Colonic mucosa (tissue), 4 donors: ENCODE results near the gene LEKR1. TPM values are rescaled to one million over a fixed set of nuclear protein-coding genes. Genes with fewer than 3 reads are reported as not detected.

Experiments used
- DNase-seq: peaks from one replicate; pipeline ENCODE4 v3.0.0-alpha.2; 2020
- H3K27ac ChIP-seq: fragments of 200-600 bp; one replicate; pipeline ENCODE4 v1.8.0; 2021
- H3K27me3 ChIP-seq: fragments of 200-600 bp; one replicate; pipeline ENCODE4 v1.8.0; 2021
- H3K36me3 ChIP-seq: fragments of 200-600 bp; one replicate; pipeline ENCODE4 v1.8.0; 2021
- H3K4me1 ChIP-seq: fragments of 200-600 bp; one replicate; pipeline ENCODE4 v1.8.0; 2021; ENCODE audit warnings: mild to moderate bottlenecking
- H3K4me3 ChIP-seq: fragments of 200-600 bp; one replicate; pipeline ENCODE4 v1.8.0; 2021
- H3K9ac ChIP-seq, 2 donors: one replicate each; pipeline ENCODE4 v1.7.0; 2013; ENCODE audit warnings: control low read depth in 2 of 2, low read depth in 2 of 2, low read length in 2 of 2
- H3K9me3 ChIP-seq: fragments of 200-600 bp; one replicate; pipeline ENCODE4 v1.8.0; 2021
- intact Hi-C: fragments of 100-400 bp; cut with DNase I; formaldehyde crosslinking; loops from one replicate; pipeline ENCODE4 v1.14.1; 2022
- total RNA-seq, 2 donors: library from RNA; stranded (reverse); fragmentation: NEBNext Ultra II Directional in 1 of 2; extraction: Animal tissue kit (Norgen Biotek cat#: 25700) in 1 of 2; gene quantifications; one replicate each; pipeline ENCODE4 v1.2.1, GENCODE V29; 2021
- TF ChIP-seq, protein P1 (sequence below): fragments of 200-600 bp; IDR thresholded peaks from one replicate; pipeline ENCODE4 v1.8.0; 2022; ENCODE audit warnings: antibody characterized with exemption, mild to moderate bottlenecking
- donor health status: healthy.
- donor health status: DM: no; HTN: no; CAD: no.
- donor health status: DM: no; HTN: no; CAD: no.

The LEKR1 gene
- total RNA-seq, 2 donors from 2014 or later: 1.6 to 2.0 TPM

DNA sequence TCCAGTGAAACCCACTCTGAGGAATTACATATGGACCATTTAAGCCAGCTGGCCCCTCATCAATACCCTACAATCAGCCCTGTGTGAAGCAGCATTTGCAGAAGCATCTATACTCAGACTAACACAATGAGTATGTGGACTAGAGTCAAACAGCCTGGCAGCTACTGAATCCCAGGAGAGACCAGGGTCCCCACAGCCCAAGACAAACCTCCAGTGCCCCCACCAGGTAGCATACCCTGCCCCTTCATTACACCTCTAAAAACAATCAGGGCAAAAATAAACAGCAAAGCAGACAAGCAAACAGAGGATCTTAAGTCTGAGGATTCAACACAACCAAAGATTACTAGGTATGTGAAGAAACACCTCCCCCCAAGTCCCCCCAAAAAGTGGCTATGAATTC lies 157.4 kb downstream of the LEKR1 start:
- intact Hi-C loops: no loop called here
- no peak overlapping the region for H3K9ac ChIP-seq
- no peaks in the 10 kb centered on the region for H3K9me3 ChIP-seq
- H3K27me3 ChIP-seq: no peaks in the 10 kb centered on the region
- H3K4me1 ChIP-seq: no peaks in the 10 kb centered on the region
- H3K36me3 ChIP-seq: no peaks in the 10 kb centered on the region
- DNase-seq: no peak
- TF ChIP-seq, protein P1, sequence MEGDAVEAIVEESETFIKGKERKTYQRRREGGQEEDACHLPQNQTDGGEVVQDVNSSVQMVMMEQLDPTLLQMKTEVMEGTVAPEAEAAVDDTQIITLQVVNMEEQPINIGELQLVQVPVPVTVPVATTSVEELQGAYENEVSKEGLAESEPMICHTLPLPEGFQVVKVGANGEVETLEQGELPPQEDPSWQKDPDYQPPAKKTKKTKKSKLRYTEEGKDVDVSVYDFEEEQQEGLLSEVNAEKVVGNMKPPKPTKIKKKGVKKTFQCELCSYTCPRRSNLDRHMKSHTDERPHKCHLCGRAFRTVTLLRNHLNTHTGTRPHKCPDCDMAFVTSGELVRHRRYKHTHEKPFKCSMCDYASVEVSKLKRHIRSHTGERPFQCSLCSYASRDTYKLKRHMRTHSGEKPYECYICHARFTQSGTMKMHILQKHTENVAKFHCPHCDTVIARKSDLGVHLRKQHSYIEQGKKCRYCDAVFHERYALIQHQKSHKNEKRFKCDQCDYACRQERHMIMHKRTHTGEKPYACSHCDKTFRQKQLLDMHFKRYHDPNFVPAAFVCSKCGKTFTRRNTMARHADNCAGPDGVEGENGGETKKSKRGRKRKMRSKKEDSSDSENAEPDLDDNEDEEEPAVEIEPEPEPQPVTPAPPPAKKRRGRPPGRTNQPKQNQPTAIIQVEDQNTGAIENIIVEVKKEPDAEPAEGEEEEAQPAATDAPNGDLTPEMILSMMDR: no peak
- H3K4me3 ChIP-seq: no peak overlapping the region
- H3K27ac ChIP-seq: no peak overlapping the region

DNA sequence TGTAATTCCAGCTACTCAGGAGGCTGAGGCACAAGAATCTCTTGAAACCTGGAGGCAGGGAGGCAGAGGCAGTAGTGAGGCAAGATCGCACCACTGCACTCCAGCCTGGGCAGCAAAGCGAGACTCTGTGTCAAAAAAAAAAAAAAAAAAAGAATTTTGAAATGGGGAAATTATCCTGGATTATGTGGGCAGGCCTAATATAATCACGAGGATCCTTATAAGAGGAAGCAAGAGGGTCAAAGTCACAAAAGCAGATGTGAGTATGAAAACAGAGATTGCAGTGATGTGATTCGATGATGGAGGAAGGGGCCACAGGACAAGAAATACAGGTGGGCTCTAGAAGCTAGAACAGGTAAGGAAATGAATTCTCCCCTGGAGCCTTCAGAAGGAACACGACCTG lies 159.6 kb downstream of the LEKR1 start:
- H3K9me3 ChIP-seq: no peaks in the 10 kb centered on the region
- intact Hi-C loops: no loop called here
- no peak overlapping the region for H3K27ac ChIP-seq
- H3K36me3 ChIP-seq: no peaks in the 10 kb centered on the region
- DNase-seq: no peak
- no peaks in the 10 kb centered on the region for H3K4me1 ChIP-seq
- no peak overlapping the region for H3K4me3 ChIP-seq
- TF ChIP-seq, protein P1: no peak
- no peak overlapping the region for H3K9ac ChIP-seq
- H3K27me3 ChIP-seq: no peaks in the 10 kb centered on the region

DNA sequence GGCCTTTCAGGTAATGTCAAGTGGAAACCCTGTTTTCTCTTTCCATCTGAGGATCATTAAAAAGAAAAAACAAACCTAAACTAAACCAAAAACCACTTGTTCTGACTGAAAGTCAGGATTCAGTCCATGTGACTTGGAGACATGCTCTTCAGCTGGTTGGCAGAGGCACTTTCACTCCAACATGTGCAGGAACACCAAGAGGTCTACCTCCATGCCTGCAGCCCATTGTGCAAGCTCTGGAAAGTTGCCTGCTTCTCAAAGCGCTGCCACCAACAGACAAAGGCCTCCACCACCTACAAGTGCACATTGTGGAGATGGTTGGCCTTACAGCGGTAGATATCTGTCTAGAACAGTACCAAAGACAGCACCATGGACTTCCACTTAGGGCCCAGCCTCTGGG lies 161.8 kb downstream of the LEKR1 start:
- Histone ChIP-seq H3K36me3 (no peaks in the 10 kb centered on the region), H3K27me3 (no peaks in the 10 kb centered on the region), H3K9ac (no peak overlapping the region), H3K4me1 (no peaks in the 10 kb centered on the region), H3K4me3 (no peak overlapping the region), H3K27ac (no peak overlapping the region), H3K9me3 (no peaks in the 10 kb centered on the region)
- TF ChIP-seq, protein P1: no peak
- intact Hi-C loops: no loop called here
- DNase-seq: no peak

DNA sequence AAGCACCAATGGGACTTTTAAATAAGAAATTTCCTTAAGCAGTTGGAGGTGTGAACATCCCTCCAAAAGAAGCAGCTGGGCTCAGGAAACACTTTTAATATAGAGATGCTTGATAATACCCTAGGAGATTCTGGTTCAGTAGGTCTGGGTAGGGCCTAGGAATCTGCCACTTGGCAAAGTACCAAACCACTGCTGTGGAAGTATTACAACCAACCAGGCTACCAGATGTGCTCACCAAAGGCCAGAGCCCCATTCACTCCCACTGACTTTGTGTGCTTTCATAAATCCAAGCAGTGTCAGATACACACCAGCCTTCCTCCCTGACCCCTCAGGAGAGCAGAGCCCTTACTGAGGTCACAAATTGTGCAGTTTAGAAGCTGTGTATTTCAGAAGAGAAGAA lies 171.2 kb downstream of the LEKR1 start:
- intact Hi-C loops: no loop called here
- no peaks in the 10 kb centered on the region for H3K9me3 ChIP-seq
- no peak overlapping the region for H3K4me3 ChIP-seq
- no peak overlapping the region for H3K9ac ChIP-seq
- no peaks in the 10 kb centered on the region for H3K36me3 ChIP-seq
- H3K4me1 ChIP-seq: no peaks in the 10 kb centered on the region
- no peak overlapping the region for H3K27ac ChIP-seq
- H3K27me3 ChIP-seq: no peaks in the 10 kb centered on the region
- TF ChIP-seq, protein P1: no peak
- DNase-seq: no peak

DNA sequence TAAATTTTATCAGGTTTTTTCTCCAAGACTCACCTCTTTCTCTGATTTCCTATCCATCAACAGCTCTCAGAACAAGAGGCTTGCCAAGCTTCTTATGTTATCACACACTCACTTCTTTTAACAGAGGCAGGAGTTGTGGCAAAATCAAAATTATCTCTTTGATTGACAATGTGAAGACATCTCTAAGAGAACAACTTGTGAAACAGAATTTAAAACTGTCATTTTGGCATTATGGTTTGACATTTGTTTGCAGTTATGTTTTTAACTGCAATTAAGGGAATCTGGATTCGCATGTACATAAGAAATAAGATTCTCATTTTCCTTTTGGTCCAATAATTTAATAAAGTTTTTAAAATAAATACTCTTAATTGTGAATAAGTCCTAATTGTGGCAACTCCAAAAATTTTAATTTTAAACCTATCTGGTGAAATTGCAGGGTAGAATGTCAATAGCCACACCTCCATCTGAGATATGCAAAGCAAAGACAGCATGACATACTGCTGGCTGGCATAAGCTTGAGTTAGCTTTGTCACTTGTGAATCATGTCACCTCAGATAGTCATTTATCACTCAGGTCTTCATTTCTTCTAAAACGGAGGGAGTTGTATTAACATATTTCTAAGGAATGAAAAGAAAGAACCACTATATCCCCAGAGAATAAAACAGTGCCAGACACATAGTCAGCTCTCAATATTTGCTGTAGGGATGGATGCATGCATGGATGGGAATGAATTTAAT lies 175.2 kb downstream of the LEKR1 start:
- Histone ChIP-seq H3K4me1 (no peaks in the 10 kb centered on the region), H3K9ac (no peak overlapping the region), H3K27me3 (no peaks in the 10 kb centered on the region), H3K4me3 (no peak overlapping the region), H3K36me3 (no peaks in the 10 kb centered on the region), H3K27ac (no peak overlapping the region), H3K9me3 (no peaks in the 10 kb centered on the region)
- intact Hi-C loops: no loop called here
- no peak for DNase-seq
- TF ChIP-seq, protein P1: no peak
